ENCODE data around the gene PPP2R5B.

The PPP2R5B gene

GRCh38 chr11:64916040-64916774, 8.3 kb upstream of the PPP2R5B start (continued):
- TF ChIP-seq PRDM6 (tag by site-specific recombination; IDR thresholded peaks at IDR 0.05) (no peak), SP2 (tag by site-specific recombination; IDR thresholded peaks at IDR 0.05) (peak; percentile 73), ZNF473 (tag by site-specific recombination; IDR thresholded peaks at IDR 0.05) (no peak), HOXA7 (CRISPR knock-in tag; IDR thresholded peaks at IDR 0.05; ENCODE audit: borderline replicate concordance) (no peak), ZBTB7A (tag by site-specific recombination; IDR thresholded peaks at IDR 0.05; ENCODE audit: low read depth) (no peak), ZNF132 (tag by site-specific recombination; IDR thresholded peaks at IDR 0.05; ENCODE audit: borderline replicate concordance) (no peak), ZNF174 (tag by site-specific recombination; IDR thresholded peaks at IDR 0.05) (no peak), ZNF211 (tag by site-specific recombination; IDR thresholded peaks at IDR 0.05; ENCODE audit: low read depth) (no peak), ZNF10 (tag by site-specific recombination; IDR thresholded peaks at IDR 0.05) (no peak), ZNF624 (tag by site-specific recombination; IDR thresholded peaks at IDR 0.05) (no peak), ZNF133 (tag by site-specific recombination; IDR thresholded peaks at IDR 0.05) (no peak), ZNF341 (tag by site-specific recombination; IDR thresholded peaks at IDR 0.05; ENCODE audit: low read depth) (no peak), ZNF777 (tag by site-specific recombination; IDR thresholded peaks at IDR 0.05; ENCODE audit: borderline replicate concordance) (no peak), ZNF623 (tag by site-specific recombination; IDR thresholded peaks at IDR 0.05) (no peak), KLF17 (tag by site-specific recombination; IDR thresholded peaks at IDR 0.05) (peak; percentile 22; the same call in 1 of the 2 replicates), RBAK (tag by site-specific recombination; IDR thresholded peaks at IDR 0.05) (no peak), ZNF654 (tag by site-specific recombination; IDR thresholded peaks at IDR 0.05; ENCODE audit: low read depth) (no peak), ZNF785 (tag by site-specific recombination; IDR thresholded peaks at IDR 0.05) (no peak), REPIN1 (tag by site-specific recombination; IDR thresholded peaks at IDR 0.05; ENCODE audit: low read depth) (no peak), PRDM10 (tag by site-specific recombination; IDR thresholded peaks at IDR 0.05) (peak; percentile 84), HOXD13 (CRISPR knock-in tag; IDR thresholded peaks at IDR 0.05; ENCODE audit: borderline replicate concordance) (no peak), ZNF423 (tag by site-specific recombination; IDR thresholded peaks at IDR 0.05) (no peak), ZNF548 (tag by site-specific recombination; IDR thresholded peaks at IDR 0.05) (no peak), ZNF701 (tag by site-specific recombination; IDR thresholded peaks at IDR 0.05) (no peak), ZNF223 (tag by site-specific recombination; IDR thresholded peaks at IDR 0.05) (no peak), ZBTB21 (tag by site-specific recombination; IDR thresholded peaks at IDR 0.05) (no peak), ZNF266 (tag by site-specific recombination; IDR thresholded peaks at IDR 0.05; ENCODE audit: low read depth) (no peak), ZNF404 (tag by site-specific recombination; IDR thresholded peaks at IDR 0.05) (no peak), ZNF335 (tag by site-specific recombination; conservative IDR thresholded peaks at IDR 0.05) (no peak; the same call in 1 of the 2 replicates), SCRT1 (tag by site-specific recombination; IDR thresholded peaks at IDR 0.05; ENCODE audit: borderline replicate concordance) (peak; percentile 80)
- TF ChIP-seq, protein P1, sequence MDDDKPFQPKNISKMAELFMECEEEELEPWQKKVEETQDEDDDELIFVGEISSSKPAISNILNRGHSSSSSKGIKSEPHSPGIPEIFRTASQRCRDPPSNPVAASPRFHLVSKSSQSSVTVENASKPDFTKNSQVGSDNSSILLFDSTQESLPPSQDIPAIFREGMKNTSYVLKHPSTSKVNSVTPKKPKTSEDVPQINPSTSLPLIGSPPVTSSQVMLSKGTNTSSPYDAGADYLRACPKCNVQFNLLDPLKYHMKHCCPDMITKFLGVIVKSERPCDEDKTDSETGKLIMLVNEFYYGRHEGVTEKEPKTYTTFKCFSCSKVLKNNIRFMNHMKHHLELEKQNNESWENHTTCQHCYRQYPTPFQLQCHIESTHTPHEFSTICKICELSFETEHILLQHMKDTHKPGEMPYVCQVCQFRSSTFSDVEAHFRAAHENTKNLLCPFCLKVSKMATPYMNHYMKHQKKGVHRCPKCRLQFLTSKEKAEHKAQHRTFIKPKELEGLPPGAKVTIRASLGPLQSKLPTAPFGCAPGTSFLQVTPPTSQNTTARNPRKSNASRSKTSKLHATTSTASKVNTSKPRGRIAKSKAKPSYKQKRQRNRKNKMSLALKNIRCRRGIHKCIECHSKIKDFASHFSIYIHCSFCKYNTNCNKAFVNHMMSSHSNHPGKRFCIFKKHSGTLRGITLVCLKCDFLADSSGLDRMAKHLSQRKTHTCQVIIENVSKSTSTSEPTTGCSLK (tag by site-specific recombination; IDR thresholded peaks at IDR 0.05) = no peak
- TF ChIP-seq, protein P2, sequence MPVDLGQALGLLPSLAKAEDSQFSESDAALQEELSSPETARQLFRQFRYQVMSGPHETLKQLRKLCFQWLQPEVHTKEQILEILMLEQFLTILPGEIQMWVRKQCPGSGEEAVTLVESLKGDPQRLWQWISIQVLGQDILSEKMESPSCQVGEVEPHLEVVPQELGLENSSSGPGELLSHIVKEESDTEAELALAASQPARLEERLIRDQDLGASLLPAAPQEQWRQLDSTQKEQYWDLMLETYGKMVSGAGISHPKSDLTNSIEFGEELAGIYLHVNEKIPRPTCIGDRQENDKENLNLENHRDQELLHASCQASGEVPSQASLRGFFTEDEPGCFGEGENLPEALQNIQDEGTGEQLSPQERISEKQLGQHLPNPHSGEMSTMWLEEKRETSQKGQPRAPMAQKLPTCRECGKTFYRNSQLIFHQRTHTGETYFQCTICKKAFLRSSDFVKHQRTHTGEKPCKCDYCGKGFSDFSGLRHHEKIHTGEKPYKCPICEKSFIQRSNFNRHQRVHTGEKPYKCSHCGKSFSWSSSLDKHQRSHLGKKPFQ (tag by site-specific recombination; IDR thresholded peaks at IDR 0.05) = no peak

All from HEK293 (cell line).